Measurements from ENCODE around the gene APOBEC3H.

- TF ChIP-seq CTCF (IDR thresholded peaks at IDR 0.05) = no peak
- no peak for TF ChIP-seq POLR2A (IDR thresholded peaks at IDR 0.05)
- no peak for TF ChIP-seq EP300 (IDR thresholded peaks at IDR 0.05)
- TF ChIP-seq POLR2AphosphoS5 (IDR thresholded peaks at IDR 0.05) = no peak
These were observed 15.4 kb upstream of the APOBEC3H start for GRCh38 chr22:39081598-39081997.
